Measurements from ENCODE around the gene ADAMTS12. TPM values are rescaled to one million over a fixed set of nuclear protein-coding genes. Genes with fewer than 3 reads are reported as not detected.

The ADAMTS12 gene
- total RNA-seq, 1 experiment from 2014 or later = 0.18 TPM

- H3K27me3 ChIP-seq (ENCODE audit: low read length) = no peaks in the 10 kb centered on the region
- H3K4me3 ChIP-seq (ENCODE audit: low read length) = no peak overlapping the region
- no peak overlapping the region for H3K9ac ChIP-seq (ENCODE audit: low read length)
- ChIA-PET CTCF (no interaction called here), POLR2A (ENCODE audit: unreplicated experiment) (no interaction called here)
- TF ChIP-seq EZH2phosphoT487 (IDR thresholded peaks at IDR 0.05; ENCODE audit: borderline replicate concordance, low read length) (no peak), CTCF (conservative IDR thresholded peaks at IDR 0.05; ENCODE audit: low read depth, low read length) (no peak), EZH2 (IDR thresholded peaks at IDR 0.05; ENCODE audit: low read length, unreplicated experiment) (no peak)
- no peaks in the 10 kb centered on the region for H3K79me2 ChIP-seq (ENCODE audit: low read length)
- no peaks in the 10 kb centered on the region for H3F3A ChIP-seq (ENCODE audit: low read length, unreplicated experiment)
- peaks cover 22% of the 10 kb centered on the region for H3K4me1 ChIP-seq (ENCODE audit: insufficient read depth, low read length)
- H3K9me3 ChIP-seq (ENCODE audit: low read length) = no peaks in the 10 kb centered on the region
- ATAC-seq (no peak), DNase-seq (no peak)
- no peak overlapping the region for H2AFZ ChIP-seq (ENCODE audit: low read length)
- H3K9me2 ChIP-seq (replicated peaks; ENCODE audit: low read length) = no peaks in the 10 kb centered on the region
- H4K20me1 ChIP-seq (ENCODE audit: low read length) = no peaks in the 10 kb centered on the region
- no peaks in the 10 kb centered on the region for H3K36me3 ChIP-seq (ENCODE audit: low read depth, low read length)
- H3K27ac ChIP-seq (ENCODE audit: low read length) = no peak overlapping the region
- no TSS peak for BruUV-seq (replicated peaks)
- intact Hi-C loops (cut with micrococcal nuclease) = no loop called here
- no peak overlapping the region for H3K4me2 ChIP-seq (ENCODE audit: low read length)
Observed at GRCh38 chr5:33793276-33793675, 98.5 kb downstream of the ADAMTS12 start.

- no TSS peak for BruUV-seq (replicated peaks)
- H4K20me1 ChIP-seq (ENCODE audit: low read length) = no peaks in the 10 kb centered on the region
- no peaks in the 10 kb centered on the region for H3K9me3 ChIP-seq (ENCODE audit: low read length)
- no peak for TF ChIP-seq EZH2 (IDR thresholded peaks at IDR 0.05; ENCODE audit: low read length, unreplicated experiment)
- TF ChIP-seq CTCF (conservative IDR thresholded peaks at IDR 0.05; ENCODE audit: low read depth, low read length) = no peak
- ATAC-seq = no peak
- DNase-seq = no peak
- no peaks in the 10 kb centered on the region for H3K36me3 ChIP-seq (ENCODE audit: low read depth, low read length)
- no peaks in the 10 kb centered on the region for H3F3A ChIP-seq (ENCODE audit: low read length, unreplicated experiment)
- POLR2A ChIA-PET (ENCODE audit: unreplicated experiment) = no interaction called here
- no peak overlapping the region for H3K4me3 ChIP-seq (ENCODE audit: low read length)
- H3K4me2 ChIP-seq (ENCODE audit: low read length) = no peak overlapping the region
- no peaks in the 10 kb centered on the region for H3K27me3 ChIP-seq (ENCODE audit: low read length)
- H3K79me2 ChIP-seq (ENCODE audit: low read length) = no peaks in the 10 kb centered on the region
- no peak overlapping the region for H3K27ac ChIP-seq (ENCODE audit: low read length)
- no peak overlapping the region for H3K9ac ChIP-seq (ENCODE audit: low read length)
- CTCF ChIA-PET = no interaction called here
- no peak overlapping the region for H2AFZ ChIP-seq (ENCODE audit: low read length)
- intact Hi-C loops (cut with micrococcal nuclease) = no loop called here
- H3K9me2 ChIP-seq (replicated peaks; ENCODE audit: low read length) = no peaks in the 10 kb centered on the region
- peaks cover 26% of the 10 kb centered on the region for H3K4me1 ChIP-seq (ENCODE audit: insufficient read depth, low read length)
Observed at GRCh38 chr5:33792559-33792958, 99.2 kb downstream of the ADAMTS12 start.

GRCh38 chr5:33789567-33789957 lies 102.2 kb downstream of the ADAMTS12 start:
- no peaks in the 10 kb centered on the region for H3K9me3 ChIP-seq (ENCODE audit: low read length)
- no peaks in the 10 kb centered on the region for H4K20me1 ChIP-seq (ENCODE audit: low read length)
- peak overlapping the region; percentile 49; the same call in 1 of the 2 replicates for H3K9ac ChIP-seq (ENCODE audit: low read length)
- ChIA-PET CTCF (no interaction called here), POLR2A (ENCODE audit: unreplicated experiment) (no interaction called here)
- H3K79me2 ChIP-seq (ENCODE audit: low read length) = no peaks in the 10 kb centered on the region
- peaks cover 23% of the 10 kb centered on the region for H3K4me1 ChIP-seq (ENCODE audit: insufficient read depth, low read length)
- no peak overlapping the region for H3K4me2 ChIP-seq (ENCODE audit: low read length)
- intact Hi-C loops (cut with micrococcal nuclease) = no loop called here
- H2AFZ ChIP-seq (ENCODE audit: low read length) = no peak overlapping the region
- TF ChIP-seq CTCF (conservative IDR thresholded peaks at IDR 0.05; ENCODE audit: low read depth, low read length) = no peak
- TF ChIP-seq EZH2phosphoT487 (IDR thresholded peaks at IDR 0.05; ENCODE audit: borderline replicate concordance, low read length) = no peak
- TF ChIP-seq EZH2 (IDR thresholded peaks at IDR 0.05; ENCODE audit: low read length, unreplicated experiment) = no peak
- ATAC-seq (no peak), DNase-seq (no peak)
- H3K4me3 ChIP-seq (ENCODE audit: low read length) = no peak overlapping the region
- H3K36me3 ChIP-seq (ENCODE audit: low read depth, low read length) = no peaks in the 10 kb centered on the region
- peak overlapping the region; percentile 82 for H3K27ac ChIP-seq (ENCODE audit: low read length)
- no peaks in the 10 kb centered on the region for H3F3A ChIP-seq (ENCODE audit: low read length, unreplicated experiment)
- BruUV-seq (replicated peaks) = no TSS peak
- H3K27me3 ChIP-seq (ENCODE audit: low read length) = no peaks in the 10 kb centered on the region
- no peaks in the 10 kb centered on the region for H3K9me2 ChIP-seq (replicated peaks; ENCODE audit: low read length)
